CD4-positive, alpha-beta T cell (primary cell): ENCODE measurements around the gene PRPSAP2. TPM values are rescaled to one million over a fixed set of nuclear protein-coding genes. Genes with fewer than 3 reads are reported as not detected.

ENCODE experiments used
- ATAC-seq: fragments of 200-7000 bp; cut with Tn5 transposase; one replicate; pipeline ENCODE4 v1.10.0; 2022; ENCODE audit warnings: mild to moderate bottlenecking; ENCODE audit not compliant: poor library complexity
- CTCF ChIA-PET: fragments of 350-600 bp; sonication (Branson Sonifier 250); formaldehyde crosslinking; loops from one replicate; lab custom pipeline; 2021; ENCODE audit warnings: antibody characterized with exemption, inconsistent platforms; lab: Charles Lee
- POLR2A ChIA-PET: fragments of 350-600 bp; sonication (Branson Sonifier 250); formaldehyde crosslinking; loops from one replicate; lab custom pipeline; 2021; ENCODE audit warnings: antibody characterized with exemption, inconsistent platforms; lab: Charles Lee
- DNase-seq, 14 experiments: peaks; one replicate each; pipeline ENCODE4 v3.0.0-alpha.2; 2013 to 2020; ENCODE audit warnings: mixed read lengths in 2 of 14
- H3K27ac ChIP-seq, 2 donors: one replicate each; pipeline versions ENCODE4 v1.5.1 to v1.7.0; 2013; ENCODE audit warnings: low read length in 2 of 2, low read depth in 1 of 2, mild to moderate bottlenecking in 1 of 2
- H3K27me3 ChIP-seq, 2 experiments: 1 replicate in 1 of 2; 2 replicates in 1 of 2; pipeline versions ENCODE4 v1.6.1 to v1.7.0; 2013; ENCODE audit warnings: low read length in 2 of 2, control low read depth in 1 of 2, mild to moderate bottlenecking in 1 of 2, moderate library complexity in 1 of 2; ENCODE audit not compliant: insufficient read depth in 2 of 2, control insufficient read depth in 1 of 2
- H3K36me3 ChIP-seq: one replicate; pipeline ENCODE4 v1.6.1; 2013; ENCODE audit warnings: low read length, control low read depth; ENCODE audit not compliant: insufficient read depth
- H3K4me1 ChIP-seq: one replicate; pipeline ENCODE4 v1.6.1; 2013; ENCODE audit warnings: low read length, control low read depth; ENCODE audit not compliant: insufficient read depth
- H3K4me3 ChIP-seq: one replicate; pipeline ENCODE4 v1.5.1; 2013; ENCODE audit warnings: mild to moderate bottlenecking, low read length, moderate library complexity
- H3K9me3 ChIP-seq, 2 experiments: 1 replicate in 1 of 2; 2 replicates in 1 of 2; pipeline versions ENCODE4 v1.6.1 to v1.7.0; 2013; ENCODE audit warnings: low read length in 2 of 2, mild to moderate bottlenecking in 2 of 2, control low read depth in 1 of 2, moderate library complexity in 1 of 2; ENCODE audit not compliant: control insufficient read depth in 1 of 2, insufficient read depth in 1 of 2
- H3K27ac Mint-ChIP-seq: one replicate; pipeline ENCODE4 v1.8.0; 2020; ENCODE audit warnings: mixed read lengths
- H3K27me3 Mint-ChIP-seq: one replicate; pipeline ENCODE4 v1.8.0; 2021; ENCODE audit warnings: mixed read lengths
- H3K36me3 Mint-ChIP-seq: one replicate; pipeline ENCODE4 v1.8.0; 2021; ENCODE audit warnings: low read depth, mixed read lengths
- H3K4me1 Mint-ChIP-seq: one replicate; pipeline ENCODE4 v1.8.0; 2021; ENCODE audit warnings: low read depth, mixed read lengths
- H3K4me3 Mint-ChIP-seq: one replicate; pipeline ENCODE4 v1.8.0; 2020; ENCODE audit warnings: mild to moderate bottlenecking, mixed read lengths
- H3K9me3 Mint-ChIP-seq: one replicate; pipeline ENCODE4 v1.8.0; 2020; ENCODE audit warnings: mixed read lengths
- intact Hi-C, 2 experiments: fragments of 100-400 bp; cut with DNase I in 1 of 2; cut with micrococcal nuclease in 1 of 2; formaldehyde crosslinking; loops; one replicate each; pipeline versions ENCODE4 v1.15.1 to v1.9.0; 2023 to 2025; cut with DNase I, micrococcal nuclease
- total RNA-seq, 174 experiments: library from RNA in 2 of 174; stranded (reverse) in 2 of 174; gene quantifications; one replicate each; pipeline ENCODE4 v1.2.3 and lab custom pipeline; 2021 to 2026
- TF ChIP-seq, protein P1 (sequence below): fragments of 200-600 bp; IDR thresholded peaks from one replicate; pipeline ENCODE4 v1.8.0; 2022; ENCODE audit warnings: antibody characterized with exemption, mild to moderate bottlenecking

The PRPSAP2 gene
- total RNA-seq, 2 experiments from 2014 or later = 24.9 to 25.5 TPM

DNA sequence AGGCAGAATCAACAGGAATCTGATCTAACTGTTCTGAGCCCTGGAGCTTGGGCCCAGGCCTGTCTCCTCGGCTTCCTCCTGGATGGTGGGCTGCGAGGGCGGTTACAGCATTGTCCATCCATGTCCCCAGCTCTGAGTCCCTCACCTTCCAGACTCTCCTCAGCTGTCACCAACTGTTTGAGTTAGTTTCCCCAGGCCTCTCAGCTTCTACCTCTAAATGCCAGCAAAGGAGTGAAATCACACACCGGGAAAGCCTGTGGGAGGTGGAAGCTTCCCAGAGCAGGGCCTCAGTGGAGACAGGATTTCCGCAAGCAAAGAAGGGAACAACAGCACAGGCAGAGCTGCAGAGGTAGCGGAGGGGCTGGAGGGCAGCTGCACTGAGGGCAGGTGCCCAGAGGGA, 9.4 kb upstream of the PRPSAP2 start:
- Mint-ChIP-seq H3K9me3 (no peaks in the 10 kb centered on the region), H3K4me1 (no peaks in the 10 kb centered on the region), H3K27me3 (no peaks in the 10 kb centered on the region), H3K27ac (no peak overlapping the region), H3K4me3 (no peak overlapping the region), H3K36me3 (no peaks in the 10 kb centered on the region)
- ChIA-PET CTCF (no interaction called here), POLR2A (no interaction called here)
- H3K4me1 ChIP-seq = no peaks in the 10 kb centered on the region
- intact Hi-C loops = no loop called here
- no peaks in the 10 kb centered on the region for H3K36me3 ChIP-seq
- ATAC-seq (no peak), DNase-seq (no peak)
- TF ChIP-seq, protein P1, sequence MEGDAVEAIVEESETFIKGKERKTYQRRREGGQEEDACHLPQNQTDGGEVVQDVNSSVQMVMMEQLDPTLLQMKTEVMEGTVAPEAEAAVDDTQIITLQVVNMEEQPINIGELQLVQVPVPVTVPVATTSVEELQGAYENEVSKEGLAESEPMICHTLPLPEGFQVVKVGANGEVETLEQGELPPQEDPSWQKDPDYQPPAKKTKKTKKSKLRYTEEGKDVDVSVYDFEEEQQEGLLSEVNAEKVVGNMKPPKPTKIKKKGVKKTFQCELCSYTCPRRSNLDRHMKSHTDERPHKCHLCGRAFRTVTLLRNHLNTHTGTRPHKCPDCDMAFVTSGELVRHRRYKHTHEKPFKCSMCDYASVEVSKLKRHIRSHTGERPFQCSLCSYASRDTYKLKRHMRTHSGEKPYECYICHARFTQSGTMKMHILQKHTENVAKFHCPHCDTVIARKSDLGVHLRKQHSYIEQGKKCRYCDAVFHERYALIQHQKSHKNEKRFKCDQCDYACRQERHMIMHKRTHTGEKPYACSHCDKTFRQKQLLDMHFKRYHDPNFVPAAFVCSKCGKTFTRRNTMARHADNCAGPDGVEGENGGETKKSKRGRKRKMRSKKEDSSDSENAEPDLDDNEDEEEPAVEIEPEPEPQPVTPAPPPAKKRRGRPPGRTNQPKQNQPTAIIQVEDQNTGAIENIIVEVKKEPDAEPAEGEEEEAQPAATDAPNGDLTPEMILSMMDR = no peak
- no peak overlapping the region for H3K27ac ChIP-seq
- no peaks in the 10 kb centered on the region for H3K27me3 ChIP-seq
- no peaks in the 10 kb centered on the region for H3K9me3 ChIP-seq
- no peak overlapping the region for H3K4me3 ChIP-seq

DNA sequence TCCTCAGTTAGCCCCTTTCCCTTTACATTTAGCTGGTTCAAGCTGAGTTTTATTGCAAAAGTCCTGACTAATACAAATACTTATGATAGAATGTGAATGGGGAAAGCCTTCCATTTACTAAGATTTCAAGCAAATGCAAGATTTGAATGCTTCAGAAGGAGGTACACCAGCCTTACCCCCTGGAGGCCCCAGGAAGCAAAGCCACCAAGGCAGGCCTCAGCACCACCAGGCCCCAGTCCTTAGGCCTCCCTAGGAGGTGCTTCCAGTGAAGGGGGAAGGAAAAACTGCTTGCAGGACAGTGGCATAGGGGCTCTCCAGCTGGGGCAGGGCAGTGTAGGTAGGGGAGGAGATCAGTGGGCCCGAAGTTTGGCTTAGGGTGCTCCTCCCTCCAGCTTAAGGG, 7.3 kb upstream of the PRPSAP2 start:
- TF ChIP-seq, protein P1 = no peak
- Histone ChIP-seq H3K4me3 (no peak overlapping the region), H3K9me3 (no peaks in the 10 kb centered on the region), H3K27me3 (no peaks in the 10 kb centered on the region), H3K36me3 (no peaks in the 10 kb centered on the region), H3K4me1 (peaks cover 9% of the 10 kb centered on the region), H3K27ac (no peak overlapping the region)
- Mint-ChIP-seq H3K27me3 (no peaks in the 10 kb centered on the region), H3K36me3 (no peaks in the 10 kb centered on the region), H3K4me1 (peaks cover 10% of the 10 kb centered on the region), H3K27ac (no peak overlapping the region), H3K4me3 (no peak overlapping the region), H3K9me3 (no peaks in the 10 kb centered on the region)
- POLR2A ChIA-PET = no interaction called here
- CTCF ChIA-PET = no interaction called here
- intact Hi-C loops = no loop called here
- DNase-seq (no peak), ATAC-seq (no peak)

- ChIA-PET POLR2A (no interaction called here), CTCF (no interaction called here)
- TF ChIP-seq, protein P1 = no peak
- no peaks in the 10 kb centered on the region for H3K9me3 Mint-ChIP-seq
- Histone ChIP-seq H3K36me3 (no peaks in the 10 kb centered on the region), H3K4me3 (no peak overlapping the region), H3K9me3 (no peaks in the 10 kb centered on the region), H3K27me3 (no peaks in the 10 kb centered on the region), H3K27ac (no peak overlapping the region), H3K4me1 (peaks cover 13% of the 10 kb centered on the region)
- intact Hi-C loops = no loop called here
- no peak overlapping the region for H3K4me3 Mint-ChIP-seq
- no peaks in the 10 kb centered on the region for H3K27me3 Mint-ChIP-seq
- peaks cover 15% of the 10 kb centered on the region for H3K4me1 Mint-ChIP-seq
- no peak overlapping the region for H3K27ac Mint-ChIP-seq
- no peak for DNase-seq
- peaks cover 4% of the 10 kb centered on the region for H3K36me3 Mint-ChIP-seq
- no peak for ATAC-seq
These were observed 6.7 kb upstream of the PRPSAP2 start for GRCh38 chr17:18851201-18851600.
